Kidney (tissue), 14 donors: Measurements from ENCODE around the gene TRPC6. TPM values are rescaled to one million over a fixed set of nuclear protein-coding genes. Genes with fewer than 3 reads are reported as not detected.

Experiments
- DNase-seq, 5 donors: peaks; one replicate each; pipeline ENCODE4 v3.0.0-alpha.2; 2013 to 2020
- FAIRE-seq: peaks from 2 replicates; lab custom pipeline; 2012; peaks lifted over from hg19 to GRCh38; lab: Jason Lieb, UNC
- H3K27ac ChIP-seq, 2 donors: one replicate each; pipeline ENCODE4 v1.7.0; 2013; ENCODE audit warnings: low read depth in 2 of 2, low read length in 2 of 2, inconsistent platforms in 1 of 2
- H3K27me3 ChIP-seq: one replicate; pipeline ENCODE4 v1.7.1; 2013; ENCODE audit warnings: low read length, inconsistent platforms; ENCODE audit not compliant: control insufficient read depth, insufficient read depth
- H3K36me3 ChIP-seq, 3 donors: one replicate each; pipeline versions ENCODE4 v1.7.0 to v1.7.1; 2013; ENCODE audit warnings: low read length in 3 of 3, control low read depth in 1 of 3, inconsistent platforms in 1 of 3; ENCODE audit not compliant: insufficient read depth in 3 of 3, control insufficient read depth in 2 of 3
- H3K4me1 ChIP-seq, 3 donors: one replicate each; pipeline versions ENCODE4 v1.7.0 to v1.7.1; 2013; ENCODE audit warnings: low read length in 3 of 3, inconsistent platforms in 1 of 3, low read depth in 1 of 3; ENCODE audit not compliant: control insufficient read depth in 2 of 3, insufficient read depth in 2 of 3
- H3K4me3 ChIP-seq, 3 donors: one replicate each; pipeline versions ENCODE4 v1.7.0 to v1.8.1; 2013; ENCODE audit warnings: low read length in 3 of 3, control low read depth in 1 of 3, inconsistent platforms in 1 of 3
- H3K9ac ChIP-seq, 3 donors: one replicate each; pipeline versions ENCODE4 v1.7.0 to v1.7.1; 2013; ENCODE audit warnings: low read length in 3 of 3, control low read depth in 1 of 3, inconsistent platforms in 1 of 3
- H3K9me3 ChIP-seq, 3 donors: one replicate each; pipeline versions ENCODE4 v1.7.0 to v1.7.1; 2013; ENCODE audit warnings: low read length in 3 of 3, control low read depth in 1 of 3, inconsistent platforms in 1 of 3; ENCODE audit not compliant: control insufficient read depth in 2 of 3, insufficient read depth in 1 of 3
- CTCF ChIP-seq: IDR thresholded peaks from 3 replicates; pipeline ENCODE4 v1.5.1; 2012; ENCODE audit warnings: mild to moderate bottlenecking, moderate library complexity, borderline replicate concordance; ENCODE audit not compliant: insufficient read depth; ENCODE audit errors: extremely low read depth
- intact Hi-C: fragments of 100-400 bp; cut with DNase I; formaldehyde crosslinking; loops from one replicate; pipeline ENCODE4 v1.11.1; 2022
- polyA plus RNA-seq: library from polyadenylated mRNA; stranded (reverse); fragments of 350-450 nt; fragmentation: Illumina TruSeq; extraction: RNeasy Lipid Tissue Mini Kit (QIAGEN cat#74804); gene quantifications from one replicate; pipeline ENCODE4 v1.2.3, GENCODE V29; 2014; ENCODE audit warnings: low read depth, low replicate concordance; ENCODE audit not compliant: insufficient read depth
- total RNA-seq: library from RNA; stranded (reverse); fragmentation: NEBNext Ultra II Directional; extraction: Animal tissue kit (Norgen Biotek cat#: 25700); gene quantifications from one replicate; pipeline ENCODE4 v1.2.1, GENCODE V29; 2021
- donor health status: control.
- donor health status: control.
- donor health status: control.
- donor health status: control.
- donor health status: control.
- donor health status: DM: yes; HTN: yes; CAD: no.
- donor health status: Normal renal cell carcinoma (clear cell type).

Gene TRPC6
- total and polyA plus RNA-seq, 2 donors from 2014 or later = 1.3 to 1.4 TPM

- Histone ChIP-seq H3K27me3 (no peaks in the 10 kb centered on the region), H3K9me3 (peaks cover 0 to 3% (median 0%) of the 10 kb centered on the region in 3 donors), H3K9ac (peak overlapping the region in 1 of 3 donors; percentile 51), H3K27ac (no peak overlapping the region), H3K4me3 (peak overlapping the region; percentile 66 to 76 (median 67)), H3K4me1 (peaks cover 0 to 3% (median 0%) of the 10 kb centered on the region in 3 donors), H3K36me3 (no peaks in the 10 kb centered on the region)
- TF ChIP-seq CTCF = no peak
- peak; percentile 39 to 62 (median 52) for DNase-seq
- FAIRE-seq = no peak
- intact Hi-C loops = no loop called here
These were observed 1.4 kb downstream of the TRPC6 start for GRCh38 chr11:101582236-101582988.

GRCh38 chr11:101577461-101577860 is 6.3 kb downstream of the TRPC6 start:
- H3K9me3 ChIP-seq = peaks cover 0 to 3% (median 0%) of the 10 kb centered on the region in 3 donors
- no peak for TF ChIP-seq CTCF
- no peak for DNase-seq
- no peaks in the 10 kb centered on the region for H3K27me3 ChIP-seq
- intact Hi-C loops = no loop called here
- H3K9ac ChIP-seq = no peak overlapping the region
- no peaks in the 10 kb centered on the region for H3K36me3 ChIP-seq
- H3K4me3 ChIP-seq = no peak overlapping the region
- no peak overlapping the region for H3K27ac ChIP-seq
- FAIRE-seq = no peak
- H3K4me1 ChIP-seq = no peaks in the 10 kb centered on the region

GRCh38 chr11:101576456-101576855 is 7.4 kb downstream of the TRPC6 start:
- Histone ChIP-seq H3K27me3 (no peaks in the 10 kb centered on the region), H3K4me1 (no peaks in the 10 kb centered on the region), H3K9me3 (peaks cover 0 to 3% (median 0%) of the 10 kb centered on the region in 3 donors), H3K36me3 (no peaks in the 10 kb centered on the region), H3K27ac (no peak overlapping the region), H3K9ac (no peak overlapping the region), H3K4me3 (no peak overlapping the region)
- DNase-seq = no peak
- intact Hi-C loops = no loop called here
- no peak for FAIRE-seq
- no peak for TF ChIP-seq CTCF

GRCh38 chr11:101574886-101575285 is 8.9 kb downstream of the TRPC6 start:
- no peak for TF ChIP-seq CTCF
- Histone ChIP-seq H3K9me3 (peaks cover 0 to 3% (median 0%) of the 10 kb centered on the region in 3 donors), H3K4me1 (no peaks in the 10 kb centered on the region), H3K9ac (no peak overlapping the region), H3K27me3 (no peaks in the 10 kb centered on the region), H3K27ac (no peak overlapping the region), H3K4me3 (no peak overlapping the region), H3K36me3 (no peaks in the 10 kb centered on the region)
- DNase-seq = no peak
- intact Hi-C loops = no loop called here
- no peak for FAIRE-seq
